ENCODE results near the gene PLAU.
A peak's percentile ranks its signal among the peaks of the same experiment; 100 is the strongest.
"Not testable (repeated sequence)": the region's sequence is repeated elsewhere in the genome, so short reads cannot be mapped to it uniquely, and the experiment has no call there.

Gene PLAU

GRCh38 chr10:73914036-73914435, 3.1 kb downstream of the PLAU start:
- DNase-seq (ENCODE audit: low read depth, low spot score): no peak
- no peak overlapping the region for H3K4me3 ChIP-seq (ENCODE audit: low read length)

GRCh38 chr10:73915206-73915851, 4.4 kb downstream of the PLAU start:
- H3K4me3 ChIP-seq (ENCODE audit: low read length): no peak overlapping the region
- DNase-seq (ENCODE audit: low read depth, low spot score): no peak

GRCh38 chr10:73916761-73917470, 6.0 kb downstream of the PLAU start:
- no peak overlapping the region for H3K4me3 ChIP-seq (ENCODE audit: low read length)
- no peak for DNase-seq (ENCODE audit: low read depth, low spot score)

- no peak for DNase-seq (ENCODE audit: low read depth, low spot score)
- no peak overlapping the region for H3K4me3 ChIP-seq (ENCODE audit: low read length)
Observed at GRCh38 chr10:73917566-73918305, 6.8 kb downstream of the PLAU start.

GRCh38 chr10:73919481-73919880, 8.5 kb downstream of the PLAU start:
- DNase-seq (ENCODE audit: low read depth, low spot score); H3K4me3 ChIP-seq (ENCODE audit: low read length): not testable (repeated sequence)

GRCh38 chr10:73920089-73920488, 9.2 kb downstream of the PLAU start:
- no peak for DNase-seq (ENCODE audit: low read depth, low spot score)

GRCh38 chr10:73922007-73922863, 11.3 kb downstream of the PLAU start:
- peak; percentile 80 for DNase-seq (ENCODE audit: low read depth, low spot score)
- H3K4me3 ChIP-seq (ENCODE audit: low read length): no peak overlapping the region

More at GRCh38 chr10:73920089-73920488, 9.2 kb downstream of the PLAU start:
- no peak overlapping the region for H3K4me3 ChIP-seq (ENCODE audit: low read length)

GRCh38 chr10:73922864-73923133, 11.9 kb downstream of the PLAU start:
- DNase-seq (ENCODE audit: low read depth, low spot score): no peak

GRCh38 chr10:73923935-73924598, 13.1 kb downstream of the PLAU start:
- H3K4me3 ChIP-seq (ENCODE audit: low read length): no peak overlapping the region
- no peak for DNase-seq (ENCODE audit: low read depth, low spot score)

More at GRCh38 chr10:73922864-73923133, 11.9 kb downstream of the PLAU start:
- no peak overlapping the region for H3K4me3 ChIP-seq (ENCODE audit: low read length)

GRCh38 chr10:73924935-73925334, 14.0 kb downstream of the PLAU start:
- no peak overlapping the region for H3K4me3 ChIP-seq (ENCODE audit: low read length)
- DNase-seq (ENCODE audit: low read depth, low spot score): no peak

GRCh38 chr10:73925539-73925938, 14.6 kb downstream of the PLAU start:
- no peak for DNase-seq (ENCODE audit: low read depth, low spot score)

GRCh38 chr10:73926152-73926764, 15.3 kb downstream of the PLAU start:
- no peak for DNase-seq (ENCODE audit: low read depth, low spot score)
- H3K4me3 ChIP-seq (ENCODE audit: low read length): no peak overlapping the region

More at GRCh38 chr10:73925539-73925938, 14.6 kb downstream of the PLAU start:
- H3K4me3 ChIP-seq (ENCODE audit: low read length): no peak overlapping the region

- not testable (repeated sequence) for DNase-seq (ENCODE audit: low read depth, low spot score); H3K4me3 ChIP-seq (ENCODE audit: low read length)
Observed at GRCh38 chr10:73930630-73931327, 19.8 kb downstream of the PLAU start.

- no peak overlapping the region for H3K4me3 ChIP-seq (ENCODE audit: low read length)
- peak; percentile 54 for DNase-seq (ENCODE audit: low read depth, low spot score)
Observed at GRCh38 chr10:73931767-73932619, 21.1 kb downstream of the PLAU start.

- H3K4me3 ChIP-seq (ENCODE audit: low read length): no peak overlapping the region
- DNase-seq (ENCODE audit: low read depth, low spot score): no peak
Observed at GRCh38 chr10:73932620-73933112, 21.7 kb downstream of the PLAU start.

GRCh38 chr10:73934074-73934473, 23.1 kb downstream of the PLAU start:
- no peak overlapping the region for H3K4me3 ChIP-seq (ENCODE audit: low read length)
- DNase-seq (ENCODE audit: low read depth, low spot score): no peak

- no peak for DNase-seq (ENCODE audit: low read depth, low spot score)
- no peak overlapping the region for H3K4me3 ChIP-seq (ENCODE audit: low read length)
Observed at GRCh38 chr10:73935895-73936294, 25.0 kb downstream of the PLAU start.

Data from Jurkat, Clone E6-1 (cell line).